Ovary (tissue), 9 donors: ENCODE measurements around the gene SLC5A12. TPM values are rescaled to one million over a fixed set of nuclear protein-coding genes. Genes with fewer than 3 reads are reported as not detected.

Source experiments
- DNase-seq, 5 donors: peaks; one replicate each; pipeline ENCODE4 v3.0.0-alpha.2; 2019 to 2020
- H3K27ac ChIP-seq, 2 donors: fragments of 200-600 bp; one replicate each; pipeline versions ENCODE4 v1.5.1 to v1.8.0; 2019 to 2022
- H3K27me3 ChIP-seq: fragments of 200-600 bp; one replicate; pipeline ENCODE4 v1.8.0; 2022
- H3K36me3 ChIP-seq: fragments of 200-600 bp; sonication (generic); one replicate; pipeline ENCODE4 v1.5.1; 2019
- H3K4me1 ChIP-seq: one replicate; pipeline ENCODE4 v1.8.1; 2013; ENCODE audit warnings: mild to moderate bottlenecking, moderate library complexity; ENCODE audit not compliant: insufficient read depth
- H3K4me3 ChIP-seq: fragments of 200-600 bp; sonication (generic); one replicate; pipeline ENCODE4 v1.5.1; 2017
- H3K9me3 ChIP-seq, 2 donors: fragments of 200-600 bp in 1 of 2; sonication (generic) in 1 of 2; one replicate each; pipeline versions ENCODE4 v1.5.1 to v1.8.1; 2013 to 2019; ENCODE audit warnings: mild to moderate bottlenecking in 1 of 2, moderate library complexity in 1 of 2
- CTCF ChIP-seq, 3 donors: fragments of 450-650 bp in 2 of 3; fragments of 200-600 bp in 1 of 3; IDR thresholded peaks; one replicate each; pipeline versions ENCODE4 v1.5.1 to v1.8.0; 2016 to 2022; ENCODE audit warnings: antibody characterized with exemption in 3 of 3, mild to moderate bottlenecking in 1 of 3
- EP300 ChIP-seq: sonication (generic); formaldehyde crosslinking; IDR thresholded peaks from one replicate; pipeline ENCODE4 v1.6.1; 2017; ENCODE audit warnings: antibody characterized with exemption
- POLR2A ChIP-seq: fragments of 450-650 bp; IDR thresholded peaks from one replicate; pipeline ENCODE4 v1.6.1; 2017; ENCODE audit warnings: antibody characterized with exemption, mild to moderate bottlenecking, moderate library complexity
- WGBS, 3 donors: extraction: QIAGEN DNeasy Blood & Tissue Kit in 1 of 3; methylation state at CpG; one replicate each; pipeline versions ENCODE4 v1.1.5 to v1.1.7; 2013 to 2017; 5-methylcytosine and 5-hydroxymethylcytosine counted together
- intact Hi-C, 4 donors: fragments of 100-400 bp; cut with DNase I; formaldehyde crosslinking; loops; one replicate each; pipeline versions ENCODE4 v1.11.0 to v1.15.1; 2022 to 2023
- polyA plus RNA-seq, 2 donors: library from polyadenylated mRNA; stranded (reverse); fragments of 200-250 nt in 1 of 2; fragments of 350-450 nt in 1 of 2; fragmentation: Illumina TruSeq in 1 of 2; extraction: RNeasy Lipid Tissue Mini Kit (QIAGEN cat#74804) in 1 of 2; gene quantifications; one replicate each; pipeline ENCODE4 v1.2.3, GENCODE V29; 2013 to 2014
- total RNA-seq, 7 donors: library from RNA; depleted of rRNA in 2 of 7; stranded (reverse); fragments of >200 nt in 2 of 7; fragmentation: NEBNext Ultra II Directional in 3 of 7; extraction: Animal tissue kit (Norgen Biotek cat#: 25700) in 3 of 7; gene quantifications; one replicate each; pipeline versions ENCODE4 v1.1.0 to v1.2.4, GENCODE V29; 2016 to 2023
- donor health status: DM: no; HTN: no; CAD: no; lungs with moderate emphysema.
- donor health status: DM: no; HTN: no; CAD: no.
- donor health status: Bipolar disorder and iron deficiency.
- donor health status: DM: yes; HTN: yes; CAD: no.
- donor health status: DM: no; HTN: no; CAD: no.
- donor health status: DM: yes; HTN: yes; CAD: no.

SLC5A12 gene
- total and polyA plus RNA-seq, 9 donors: 0.02 to 0.48 (median 0.15) TPM; not detected in 6

GRCh38 chr11:26764825-26765224, 43.0 kb upstream of the SLC5A12 start:
- no peaks in the 10 kb centered on the region for H3K36me3 ChIP-seq
- no peaks in the 10 kb centered on the region for H3K27me3 ChIP-seq
- TF ChIP-seq POLR2A (no peak), EP300 (no peak), CTCF (IDR thresholded peaks at IDR 0.05) (no peak)
- intact Hi-C loops: no loop called here
- 94 to 96% (median 96%) methylated on average over 3 of the region's 3 CpGs for WGBS, 3 donors
- H3K27ac ChIP-seq: no peak overlapping the region
- H3K4me1 ChIP-seq: no peaks in the 10 kb centered on the region
- no peak overlapping the region for H3K4me3 ChIP-seq
- peaks cover 0 to 4% of the 10 kb centered on the region in 2 donors for H3K9me3 ChIP-seq
- DNase-seq: no peak

GRCh38 chr11:26764315-26764714, 42.5 kb upstream of the SLC5A12 start:
- intact Hi-C loops: no loop called here
- H3K4me1 ChIP-seq: no peaks in the 10 kb centered on the region

GRCh38 chr11:26762089-26762488, 40.2 kb upstream of the SLC5A12 start:
- H3K27ac ChIP-seq: no peak overlapping the region
- no peaks in the 10 kb centered on the region for H3K27me3 ChIP-seq
- DNase-seq: no peak
- TF ChIP-seq EP300 (no peak), CTCF (IDR thresholded peaks at IDR 0.05) (no peak), POLR2A (no peak)
- WGBS, 3 donors: 77 to 81% (median 81%) methylated on average over 5 of the region's 5 CpGs
- no peaks in the 10 kb centered on the region for H3K36me3 ChIP-seq
- H3K4me1 ChIP-seq: no peaks in the 10 kb centered on the region
- intact Hi-C loops: no loop called here
- peaks cover 0 to 4% of the 10 kb centered on the region in 2 donors for H3K9me3 ChIP-seq
- H3K4me3 ChIP-seq: no peak overlapping the region

More at GRCh38 chr11:26764315-26764714, 42.5 kb upstream of the SLC5A12 start:
- no peak for TF ChIP-seq POLR2A
- TF ChIP-seq EP300: no peak
- H3K27ac ChIP-seq: no peak overlapping the region
- DNase-seq: no peak
- no peak overlapping the region for H3K4me3 ChIP-seq
- no peaks in the 10 kb centered on the region for H3K27me3 ChIP-seq
- H3K9me3 ChIP-seq: peaks cover 0 to 4% of the 10 kb centered on the region in 2 donors
- WGBS, 3 donors: 94 to 96% (median 96%) methylated on average over 5 of the region's 5 CpGs
- no peaks in the 10 kb centered on the region for H3K36me3 ChIP-seq

- 91 to 94% (median 93%) methylated on average over 4 of the region's 4 CpGs for WGBS, 3 donors
- H3K27ac ChIP-seq: no peak overlapping the region
- no peaks in the 10 kb centered on the region for H3K36me3 ChIP-seq
- TF ChIP-seq EP300: no peak
- TF ChIP-seq CTCF (IDR thresholded peaks at IDR 0.05): no peak
- TF ChIP-seq POLR2A: no peak
- intact Hi-C loops: no loop called here
- no peaks in the 10 kb centered on the region for H3K27me3 ChIP-seq
- DNase-seq: no peak
- no peaks in the 10 kb centered on the region for H3K4me1 ChIP-seq
- H3K9me3 ChIP-seq: no peaks in the 10 kb centered on the region
- H3K4me3 ChIP-seq: no peak overlapping the region
Measured at GRCh38 chr11:26761361-26761809, 39.5 kb upstream of the SLC5A12 start.

- DNase-seq: no peak
- Histone ChIP-seq H3K27me3 (no peaks in the 10 kb centered on the region), H3K36me3 (no peaks in the 10 kb centered on the region), H3K4me3 (no peak overlapping the region), H3K4me1 (no peaks in the 10 kb centered on the region), H3K9me3 (no peaks in the 10 kb centered on the region), H3K27ac (no peak overlapping the region)
- WGBS, 3 donors: 42 to 73% (median 54%) methylated on average over 1 of the region's 1 CpG
- intact Hi-C loops: no loop called here
- TF ChIP-seq CTCF (IDR thresholded peaks at IDR 0.05) (no peak), POLR2A (no peak), EP300 (no peak)
Measured at GRCh38 chr11:26757995-26758394, 36.1 kb upstream of the SLC5A12 start.
